Vagina (tissue), 2 donors: ENCODE measurements around the gene ABCB8. TPM values are rescaled to one million over a fixed set of nuclear protein-coding genes. Genes with fewer than 3 reads are reported as not detected.

Experiments used
- DNase-seq, 2 donors: peaks; one replicate each; pipeline ENCODE4 v3.0.0-alpha.2; 2017; ENCODE audit errors: extremely low spot score in 2 of 2
- H3K27ac ChIP-seq: fragments of 200-600 bp; sonication (generic); one replicate; pipeline ENCODE4 v1.5.1; 2019
- H3K27me3 ChIP-seq: fragments of 200-600 bp; sonication (generic); one replicate; pipeline ENCODE4 v1.5.1; 2019
- H3K36me3 ChIP-seq, 2 donors: fragments of 200-600 bp; sonication (generic); one replicate each; pipeline ENCODE4 v1.5.1; 2017 to 2019
- H3K4me1 ChIP-seq: fragments of 200-600 bp; sonication (generic); one replicate; pipeline ENCODE4 v1.5.1; 2019
- H3K4me3 ChIP-seq, 2 donors: fragments of 200-600 bp; sonication (generic); 1 replicate in 1 of 2; 2 replicates in 1 of 2; pipeline ENCODE4 v1.5.1; 2016 to 2019
- H3K9me3 ChIP-seq: fragments of 200-600 bp; sonication (generic); one replicate; pipeline ENCODE4 v1.5.1; 2019
- POLR2A ChIP-seq, 2 donors: fragments of 450-650 bp; IDR thresholded peaks; one replicate each; pipeline ENCODE4 v1.6.1; 2017; ENCODE audit warnings: antibody characterized with exemption in 2 of 2, mild to moderate bottlenecking in 2 of 2, moderate library complexity in 2 of 2
- POLR2AphosphoS5 ChIP-seq, 2 donors: sonication (generic); formaldehyde crosslinking; IDR thresholded peaks; one replicate each; pipeline ENCODE4 v1.9.0; 2017; ENCODE audit warnings: antibody characterized with exemption in 2 of 2, mild to moderate bottlenecking in 2 of 2, low read depth in 1 of 2; ENCODE audit not compliant: insufficient read depth in 1 of 2
- intact Hi-C: fragments of 100-400 bp; cut with DNase I; formaldehyde crosslinking; loops from one replicate; pipeline ENCODE4 v1.15.1; 2023
- total RNA-seq: library from RNA; depleted of rRNA; stranded (reverse); fragments of >200 nt; gene quantifications from one replicate; pipeline ENCODE4 v1.2.3, GENCODE V29; 2016
- TF ChIP-seq, protein P1 (sequence below), 3 experiments: fragments of 450-650 bp in 2 of 3; fragments of 200-600 bp in 1 of 3; sonication (generic) in 1 of 3; IDR thresholded peaks; one replicate each; pipeline ENCODE4 v1.5.1; 2017 to 2019; ENCODE audit warnings: antibody characterized with exemption in 3 of 3, mild to moderate bottlenecking in 2 of 3, moderate library complexity in 2 of 3

Gene ABCB8
- total RNA-seq, 1 donor from 2014 or later, result 38.3 TPM

DNA sequence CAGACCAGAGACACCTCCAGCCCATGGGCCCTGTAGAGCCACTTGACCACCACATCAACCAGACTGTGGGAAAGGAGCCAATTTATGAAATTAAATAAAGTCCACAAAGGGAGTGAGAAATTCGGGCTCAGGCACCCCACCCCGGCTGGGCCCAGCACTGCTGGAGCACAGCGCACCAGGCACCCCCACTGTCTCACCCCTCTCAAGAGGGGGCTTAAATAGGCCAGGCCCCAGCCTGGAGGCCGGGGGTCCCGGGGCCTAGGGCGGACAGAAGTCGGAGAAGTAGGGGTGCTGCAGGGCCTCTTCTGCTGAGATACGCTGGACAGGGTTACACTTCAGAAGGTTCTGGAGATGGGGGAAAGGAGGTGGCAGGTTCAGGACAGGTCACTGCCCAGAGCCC is 25.5 kb downstream of the ABCB8 start:
- Histone ChIP-seq H3K4me1 (peaks cover 30% of the 10 kb centered on the region), H3K4me3 (no peak overlapping the region), H3K9me3 (no peaks in the 10 kb centered on the region), H3K27ac (no peak overlapping the region), H3K36me3 (no peaks in the 10 kb centered on the region), H3K27me3 (no peaks in the 10 kb centered on the region)
- intact Hi-C loops, result loop anchor here (10.0 kb wide), 1 partner anchor 181 kb away; the partner anchor contains the start of gene CHPF2
- DNase-seq, result no peak
- no peak for TF ChIP-seq POLR2A (IDR thresholded peaks at IDR 0.05)
- TF ChIP-seq POLR2AphosphoS5 (IDR thresholded peaks at IDR 0.05; ENCODE audit: insufficient read depth in 1 of 2, low read depth in 1 of 2), result no peak
- TF ChIP-seq, protein P1, sequence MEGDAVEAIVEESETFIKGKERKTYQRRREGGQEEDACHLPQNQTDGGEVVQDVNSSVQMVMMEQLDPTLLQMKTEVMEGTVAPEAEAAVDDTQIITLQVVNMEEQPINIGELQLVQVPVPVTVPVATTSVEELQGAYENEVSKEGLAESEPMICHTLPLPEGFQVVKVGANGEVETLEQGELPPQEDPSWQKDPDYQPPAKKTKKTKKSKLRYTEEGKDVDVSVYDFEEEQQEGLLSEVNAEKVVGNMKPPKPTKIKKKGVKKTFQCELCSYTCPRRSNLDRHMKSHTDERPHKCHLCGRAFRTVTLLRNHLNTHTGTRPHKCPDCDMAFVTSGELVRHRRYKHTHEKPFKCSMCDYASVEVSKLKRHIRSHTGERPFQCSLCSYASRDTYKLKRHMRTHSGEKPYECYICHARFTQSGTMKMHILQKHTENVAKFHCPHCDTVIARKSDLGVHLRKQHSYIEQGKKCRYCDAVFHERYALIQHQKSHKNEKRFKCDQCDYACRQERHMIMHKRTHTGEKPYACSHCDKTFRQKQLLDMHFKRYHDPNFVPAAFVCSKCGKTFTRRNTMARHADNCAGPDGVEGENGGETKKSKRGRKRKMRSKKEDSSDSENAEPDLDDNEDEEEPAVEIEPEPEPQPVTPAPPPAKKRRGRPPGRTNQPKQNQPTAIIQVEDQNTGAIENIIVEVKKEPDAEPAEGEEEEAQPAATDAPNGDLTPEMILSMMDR (IDR thresholded peaks at IDR 0.05), result no peak

GRCh38 chr7:151056283-151056665 is 28.0 kb downstream of the ABCB8 start:
- Histone ChIP-seq H3K36me3 (no peaks in the 10 kb centered on the region), H3K27me3 (no peaks in the 10 kb centered on the region), H3K4me3 (no peak overlapping the region), H3K9me3 (no peaks in the 10 kb centered on the region), H3K4me1 (peaks cover 42% of the 10 kb centered on the region), H3K27ac (no peak overlapping the region)
- no peak for DNase-seq
- TF ChIP-seq POLR2A (IDR thresholded peaks at IDR 0.05), result no peak
- intact Hi-C loops, result loop anchor here (10.0 kb wide), 1 partner anchor 179 kb away; the partner anchor contains the start of gene CHPF2

DNA sequence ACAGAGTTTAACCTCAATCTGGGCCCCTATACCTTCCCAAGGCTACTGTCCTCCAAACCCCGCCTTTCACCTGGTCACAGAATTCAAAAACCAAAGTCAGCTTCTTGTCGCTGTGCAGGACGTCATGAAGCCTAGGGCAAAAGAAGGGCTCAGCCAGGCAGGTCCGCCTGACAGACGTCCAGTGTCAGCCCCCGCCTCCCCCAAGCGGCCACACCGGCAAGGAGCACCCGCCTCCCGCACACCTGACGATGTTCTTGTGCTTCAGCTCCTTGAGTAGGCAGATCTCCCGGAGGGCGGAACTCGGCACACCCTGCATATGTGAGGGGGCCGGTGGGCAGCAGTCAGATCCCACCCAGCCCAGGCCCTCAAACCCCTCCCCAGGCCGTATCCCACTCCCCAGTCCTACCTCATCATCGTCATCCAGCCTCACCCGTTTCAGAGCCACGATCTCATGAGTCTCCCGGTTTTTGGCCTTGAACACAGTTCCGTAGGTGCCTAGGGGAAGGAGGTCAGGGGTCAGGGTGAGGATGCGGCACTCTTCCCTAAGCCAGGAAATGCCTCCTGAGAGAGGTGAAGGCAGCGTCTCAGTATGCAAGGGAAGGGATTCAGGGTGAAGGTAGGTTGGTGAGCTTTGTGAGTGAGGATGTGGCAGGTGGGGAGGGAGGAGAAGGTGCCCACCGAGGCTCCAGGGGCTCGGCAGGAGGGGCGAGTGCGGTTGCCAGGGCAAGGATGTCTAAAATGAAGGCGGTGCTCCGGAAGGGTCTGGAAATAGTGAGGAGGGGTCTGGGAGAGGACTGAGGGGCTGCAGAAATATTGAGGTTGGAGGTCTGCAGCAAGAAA is 28.6 kb downstream of the ABCB8 start:
- no peaks in the 10 kb centered on the region for H3K36me3 ChIP-seq
- H3K4me3 ChIP-seq, result peak overlapping the region; percentile 87 to 91
- TF ChIP-seq, protein P1 (IDR thresholded peaks at IDR 0.05), result no peak
- TF ChIP-seq POLR2A (IDR thresholded peaks at IDR 0.05) (no peak), POLR2AphosphoS5 (IDR thresholded peaks at IDR 0.05; ENCODE audit: insufficient read depth in 1 of 2, low read depth in 1 of 2) (no peak)
- peaks cover 44% of the 10 kb centered on the region for H3K4me1 ChIP-seq
- no peak for DNase-seq
- no peaks in the 10 kb centered on the region for H3K27me3 ChIP-seq
- intact Hi-C loops, result loop anchor here (10.0 kb wide), 1 partner anchor 178 kb away; the partner anchor contains the start of gene CHPF2
- H3K9me3 ChIP-seq, result no peaks in the 10 kb centered on the region
- H3K27ac ChIP-seq, result peak overlapping the region; percentile 99

DNA sequence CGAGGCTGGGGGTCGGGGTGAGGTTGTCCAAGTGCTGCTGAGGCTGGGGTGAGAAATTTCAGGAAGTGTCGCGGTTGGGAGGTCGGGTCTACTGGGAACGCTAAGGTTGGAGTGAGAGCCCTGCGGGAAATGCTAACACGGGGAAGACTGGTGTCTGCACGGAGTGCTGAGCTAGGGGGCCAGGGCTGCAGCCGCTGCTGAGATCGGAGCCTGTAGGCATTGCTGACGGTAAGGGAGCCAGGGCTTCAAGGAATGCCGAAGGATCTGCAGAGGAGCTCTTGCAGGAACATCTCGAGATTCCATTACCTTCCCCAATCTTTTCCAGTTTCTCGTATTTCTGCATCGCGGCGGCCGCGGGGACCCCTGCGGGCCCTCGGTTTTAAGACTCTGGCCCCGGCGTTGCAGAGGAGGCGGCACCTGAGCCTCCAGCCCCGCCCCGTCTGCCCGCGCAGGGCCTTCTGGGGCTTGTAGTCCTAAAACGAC is 29.3 kb downstream of the ABCB8 start, which contains the start of gene CDK5:
CDK5 (minus strand) TSS at position 392 of the 483 bp plus-strand sequence; CDS start at position 343, 49 bp downstream.
- H3K27ac ChIP-seq, result peak within 1 kb of the TSS; percentile 99
- H3K36me3 ChIP-seq, result no peaks in the 10 kb centered on the region
- H3K9me3 ChIP-seq, result no peaks in the 10 kb centered on the region
- intact Hi-C loops, result loop anchor here (10.0 kb wide), 1 partner anchor 177 kb away; the partner anchor contains the start of gene CHPF2
- no peak for TF ChIP-seq POLR2A (IDR thresholded peaks at IDR 0.05)
- TF ChIP-seq, protein P1 (IDR thresholded peaks at IDR 0.05), result no peak
- TF ChIP-seq POLR2AphosphoS5 (IDR thresholded peaks at IDR 0.05; ENCODE audit: insufficient read depth in 1 of 2, low read depth in 1 of 2), result no peak
- peak within 1 kb of the TSS; percentile 87 to 91 for H3K4me3 ChIP-seq
- H3K27me3 ChIP-seq, result no peaks in the 10 kb centered on the region
- H3K4me1 ChIP-seq, result peaks cover 50% of the 10 kb centered on the region
- no peak for DNase-seq

DNA sequence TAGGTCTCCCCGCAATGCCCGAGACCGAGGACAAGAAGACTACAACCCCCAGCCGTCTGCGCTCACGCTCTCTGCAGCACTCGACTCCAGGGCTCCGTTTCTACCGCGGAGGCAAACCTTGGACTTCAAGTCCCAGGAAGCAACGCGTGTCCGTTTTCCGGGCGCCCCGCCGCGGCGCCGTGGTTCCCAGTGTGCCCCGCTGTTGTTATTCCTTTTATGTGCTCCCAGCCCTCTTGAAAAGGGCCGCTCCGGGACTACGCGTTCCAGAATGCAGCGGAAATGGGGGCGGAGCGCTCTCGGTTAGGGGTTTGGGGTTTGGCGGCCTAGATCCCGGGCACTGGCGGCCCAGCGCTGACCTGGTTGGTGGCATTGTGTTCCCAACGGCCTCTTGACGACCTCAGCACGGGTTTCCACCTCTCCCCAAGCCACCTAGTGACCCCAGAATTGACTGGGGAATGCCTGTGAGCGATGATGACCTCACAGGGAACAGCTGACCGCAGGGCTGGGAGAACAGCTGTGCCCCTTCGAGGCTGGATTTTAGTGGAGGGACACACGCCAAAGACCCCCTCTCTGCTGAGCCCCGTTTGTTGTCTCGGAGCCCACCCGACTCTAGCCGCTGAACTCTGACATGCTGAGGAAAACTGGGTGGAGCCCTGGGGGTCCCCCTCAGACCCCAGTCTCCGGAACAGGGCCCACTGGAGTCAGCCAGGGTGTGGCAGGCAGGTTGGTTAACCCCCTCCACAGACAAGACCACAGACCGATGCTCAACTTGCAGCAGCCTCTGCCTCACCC is 29.9 kb downstream of the ABCB8 start:
- no peaks in the 10 kb centered on the region for H3K9me3 ChIP-seq
- intact Hi-C loops, result loop anchor here (2.0 to 10.0 kb wide), 2 partner anchors 29 to 177 kb away; partner anchors contain the start of genes AGAP3 and CHPF2
- no peaks in the 10 kb centered on the region for H3K36me3 ChIP-seq
- peak; percentile 99 to 100 for DNase-seq
- H3K4me3 ChIP-seq, result peak overlapping the region; percentile 87 to 91
- no peaks in the 10 kb centered on the region for H3K27me3 ChIP-seq
- peak overlapping the region; percentile 99 for H3K27ac ChIP-seq
- TF ChIP-seq, protein P1 (IDR thresholded peaks at IDR 0.05), result peak in 1 of 3 experiments; percentile 4
- peak; percentile 98 to 99 for TF ChIP-seq POLR2AphosphoS5 (IDR thresholded peaks at IDR 0.05; ENCODE audit: insufficient read depth in 1 of 2, low read depth in 1 of 2)
- peak; percentile 82 to 86 for TF ChIP-seq POLR2A (IDR thresholded peaks at IDR 0.05)
- peaks cover 57% of the 10 kb centered on the region for H3K4me1 ChIP-seq
